ENCODE results near the gene WNT1. TPM values are rescaled to one million over a fixed set of nuclear protein-coding genes. Genes with fewer than 3 reads are reported as not detected.

WNT1 gene
- total RNA-seq, 2 donors from 2014 or later = not detected

GRCh38 chr12:48934312-48934706 lies 43.8 kb upstream of the WNT1 start:
- WGBS = 94% methylated on average over 1 of the region's 1 CpG
- TF ChIP-seq POLR2AphosphoS5 (IDR thresholded peaks at IDR 0.05) = no peak
- no peak for TF ChIP-seq POLR2A (IDR thresholded peaks at IDR 0.05)
- TF ChIP-seq CTCF (IDR thresholded peaks at IDR 0.05) = peak in 1 of 4 experiments; percentile 6
- DNase-seq (ENCODE audit: low spot score) = no peak

GRCh38 chr12:48936379-48936979 lies 41.6 kb upstream of the WNT1 start:
- intact Hi-C loops (cut with DNase I) = loop anchor here (10.0 kb wide), 1 partner anchor 82 kb away; the partner anchor contains the start of gene DDX23
- Histone ChIP-seq H3K36me3 (peaks cover 0 to 7% of the 10 kb centered on the region in 2 donors), H3K27ac (no peak overlapping the region), H3K27me3 (replicated peaks; ENCODE audit: insufficient read depth) (no peaks in the 10 kb centered on the region), H3K9me3 (no peaks in the 10 kb centered on the region), H3K4me3 (no peak overlapping the region), H3K4me1 (replicated peaks) (no peaks in the 10 kb centered on the region)
- peak; percentile 43 for DNase-seq (ENCODE audit: low spot score)
- TF ChIP-seq POLR2A (IDR thresholded peaks at IDR 0.05) = no peak
- peak; percentile 63 to 76 (median 66) for TF ChIP-seq CTCF (IDR thresholded peaks at IDR 0.05)

More at GRCh38 chr12:48934312-48934706, 43.8 kb upstream of the WNT1 start:
- Histone ChIP-seq H3K27ac (no peak overlapping the region), H3K36me3 (peaks cover 0 to 3% of the 10 kb centered on the region in 2 donors), H3K9me3 (no peaks in the 10 kb centered on the region), H3K4me3 (no peak overlapping the region), H3K4me1 (replicated peaks) (no peaks in the 10 kb centered on the region), H3K27me3 (replicated peaks; ENCODE audit: insufficient read depth) (no peaks in the 10 kb centered on the region)
- intact Hi-C loops (cut with DNase I) = loop anchor here (10.0 kb wide), 1 partner anchor 80 kb away; the partner anchor contains the start of gene DDX23

GRCh38 chr12:48937170-48937569 lies 41.0 kb upstream of the WNT1 start:
- 81% methylated on average over 6 of the region's 6 CpGs for WGBS
- no peak overlapping the region for H3K4me3 ChIP-seq
- no peak overlapping the region for H3K27ac ChIP-seq
- peaks cover 0 to 7% of the 10 kb centered on the region in 2 donors for H3K36me3 ChIP-seq
- no peaks in the 10 kb centered on the region for H3K9me3 ChIP-seq
- H3K4me1 ChIP-seq (replicated peaks) = no peaks in the 10 kb centered on the region
- no peak for DNase-seq (ENCODE audit: low spot score)
- intact Hi-C loops (cut with DNase I) = loop anchor here (10.0 kb wide), 1 partner anchor 82 kb away; the partner anchor contains the start of gene DDX23
- TF ChIP-seq POLR2A (IDR thresholded peaks at IDR 0.05) = no peak
- no peak for TF ChIP-seq POLR2AphosphoS5 (IDR thresholded peaks at IDR 0.05)
- no peak for TF ChIP-seq CTCF (IDR thresholded peaks at IDR 0.05)
- H3K27me3 ChIP-seq (replicated peaks; ENCODE audit: insufficient read depth) = no peaks in the 10 kb centered on the region

- intact Hi-C loops (cut with DNase I) = loop anchor here (10.0 kb wide), 1 partner anchor 84 kb away; the partner anchor contains the start of gene DDX23
- TF ChIP-seq CTCF (IDR thresholded peaks at IDR 0.05) (no peak), POLR2AphosphoS5 (IDR thresholded peaks at IDR 0.05) (no peak), POLR2A (IDR thresholded peaks at IDR 0.05) (no peak)
- Histone ChIP-seq H3K27ac (no peak overlapping the region), H3K4me1 (replicated peaks) (no peaks in the 10 kb centered on the region), H3K4me3 (no peak overlapping the region), H3K36me3 (peaks cover 0 to 7% of the 10 kb centered on the region in 2 donors), H3K27me3 (replicated peaks; ENCODE audit: insufficient read depth) (no peaks in the 10 kb centered on the region), H3K9me3 (no peaks in the 10 kb centered on the region)
- WGBS = 80% methylated on average over 7 of the region's 7 CpGs
- no peak for DNase-seq (ENCODE audit: low spot score)
Measured at GRCh38 chr12:48938805-48939204, 39.3 kb upstream of the WNT1 start.

GRCh38 chr12:48940181-48940580 lies 37.9 kb upstream of the WNT1 start:
- no peak overlapping the region for H3K27ac ChIP-seq
- intact Hi-C loops (cut with DNase I) = no loop called here
- WGBS = 55% methylated on average over 3 of the region's 3 CpGs

More at GRCh38 chr12:48940181-48940580, 37.9 kb upstream of the WNT1 start:
- Histone ChIP-seq H3K36me3 (peaks cover 0 to 7% of the 10 kb centered on the region in 2 donors), H3K9me3 (no peaks in the 10 kb centered on the region), H3K27me3 (replicated peaks; ENCODE audit: insufficient read depth) (no peaks in the 10 kb centered on the region), H3K4me3 (no peak overlapping the region), H3K4me1 (replicated peaks) (no peaks in the 10 kb centered on the region)
- DNase-seq (ENCODE audit: low spot score) = no peak
- TF ChIP-seq CTCF (IDR thresholded peaks at IDR 0.05) = no peak
- TF ChIP-seq POLR2AphosphoS5 (IDR thresholded peaks at IDR 0.05) = no peak
- TF ChIP-seq POLR2A (IDR thresholded peaks at IDR 0.05) = no peak

All from prostate gland (tissue), 2 donors.